ENCODE data around the gene DGKD.

DNA sequence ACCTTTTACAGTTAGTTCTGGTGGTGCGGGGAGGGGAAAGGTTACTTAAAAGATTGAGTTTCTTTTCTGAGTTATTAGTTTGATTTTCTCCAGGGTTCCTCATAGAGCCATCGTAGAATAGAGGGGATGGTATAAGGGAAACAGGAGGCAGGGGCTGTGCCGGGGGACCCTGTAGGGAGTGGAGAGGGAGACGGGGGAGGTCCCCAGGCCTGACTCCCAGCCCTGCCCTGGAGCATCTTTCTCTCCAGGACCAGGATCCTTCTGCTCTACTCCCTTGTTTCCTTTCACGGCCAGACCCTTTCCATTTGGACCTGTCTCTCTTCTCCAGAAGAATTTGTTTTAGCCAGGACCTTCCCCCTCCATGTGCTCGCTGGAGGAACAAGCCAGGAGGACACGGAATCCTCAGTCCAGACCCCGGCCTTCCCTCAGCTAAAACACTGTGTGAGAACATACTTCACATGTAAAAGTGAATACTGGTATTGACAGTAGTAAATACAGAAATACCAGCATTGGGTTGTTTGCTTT lies 35.4 kb downstream of the DGKD start:
- TF ChIP-seq POLR2A (IDR thresholded peaks at IDR 0.05): no peak
- TF ChIP-seq, protein P1, sequence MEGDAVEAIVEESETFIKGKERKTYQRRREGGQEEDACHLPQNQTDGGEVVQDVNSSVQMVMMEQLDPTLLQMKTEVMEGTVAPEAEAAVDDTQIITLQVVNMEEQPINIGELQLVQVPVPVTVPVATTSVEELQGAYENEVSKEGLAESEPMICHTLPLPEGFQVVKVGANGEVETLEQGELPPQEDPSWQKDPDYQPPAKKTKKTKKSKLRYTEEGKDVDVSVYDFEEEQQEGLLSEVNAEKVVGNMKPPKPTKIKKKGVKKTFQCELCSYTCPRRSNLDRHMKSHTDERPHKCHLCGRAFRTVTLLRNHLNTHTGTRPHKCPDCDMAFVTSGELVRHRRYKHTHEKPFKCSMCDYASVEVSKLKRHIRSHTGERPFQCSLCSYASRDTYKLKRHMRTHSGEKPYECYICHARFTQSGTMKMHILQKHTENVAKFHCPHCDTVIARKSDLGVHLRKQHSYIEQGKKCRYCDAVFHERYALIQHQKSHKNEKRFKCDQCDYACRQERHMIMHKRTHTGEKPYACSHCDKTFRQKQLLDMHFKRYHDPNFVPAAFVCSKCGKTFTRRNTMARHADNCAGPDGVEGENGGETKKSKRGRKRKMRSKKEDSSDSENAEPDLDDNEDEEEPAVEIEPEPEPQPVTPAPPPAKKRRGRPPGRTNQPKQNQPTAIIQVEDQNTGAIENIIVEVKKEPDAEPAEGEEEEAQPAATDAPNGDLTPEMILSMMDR (IDR thresholded peaks at IDR 0.05 in 4 of 5, conservative IDR thresholded peaks at IDR 0.05 in 1 of 5): no peak
